ENCODE data around the gene TBC1D5. TPM values are rescaled to one million over a fixed set of nuclear protein-coding genes. Genes with fewer than 3 reads are reported as not detected.
A peak's percentile ranks its signal among the peaks of the same experiment; 100 is the strongest.

Gene TBC1D5
- total RNA-seq, 1 donor from 2014 or later, result 55.6 TPM

DNA sequence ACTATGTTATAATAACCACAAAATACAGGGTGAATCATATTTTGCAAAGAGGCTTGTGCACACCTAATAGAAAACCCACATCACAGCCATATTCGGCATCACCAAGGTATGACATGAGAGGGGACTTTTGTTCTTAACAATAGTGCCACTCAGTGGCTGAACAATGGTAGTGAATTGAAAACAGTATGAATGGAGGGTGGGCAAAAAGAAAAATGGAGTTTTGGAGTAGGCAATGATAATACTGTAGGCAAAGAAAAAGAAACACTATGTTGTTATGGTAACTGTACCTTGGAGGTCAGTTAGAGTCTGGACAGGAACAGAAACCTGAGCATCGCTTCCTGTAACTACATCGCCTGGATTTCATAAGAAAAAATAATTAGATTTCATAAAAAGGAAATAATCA is 509.0 kb downstream of the TBC1D5 start:
- Mint-ChIP-seq H3K36me3 (ENCODE audit: insufficient read depth) (no peaks in the 10 kb centered on the region), H3K9me3 (ENCODE audit: low read depth) (no peaks in the 10 kb centered on the region), H3K4me1 (ENCODE audit: low read depth) (peaks cover 7% of the 10 kb centered on the region), H3K27ac (no peak overlapping the region), H3K27me3 (no peaks in the 10 kb centered on the region), H3K4me3 (ENCODE audit: low read depth) (no peak overlapping the region)
- no peak for DNase-seq (ENCODE audit: low spot score, unreplicated experiment)
- TF ChIP-seq, protein P1, sequence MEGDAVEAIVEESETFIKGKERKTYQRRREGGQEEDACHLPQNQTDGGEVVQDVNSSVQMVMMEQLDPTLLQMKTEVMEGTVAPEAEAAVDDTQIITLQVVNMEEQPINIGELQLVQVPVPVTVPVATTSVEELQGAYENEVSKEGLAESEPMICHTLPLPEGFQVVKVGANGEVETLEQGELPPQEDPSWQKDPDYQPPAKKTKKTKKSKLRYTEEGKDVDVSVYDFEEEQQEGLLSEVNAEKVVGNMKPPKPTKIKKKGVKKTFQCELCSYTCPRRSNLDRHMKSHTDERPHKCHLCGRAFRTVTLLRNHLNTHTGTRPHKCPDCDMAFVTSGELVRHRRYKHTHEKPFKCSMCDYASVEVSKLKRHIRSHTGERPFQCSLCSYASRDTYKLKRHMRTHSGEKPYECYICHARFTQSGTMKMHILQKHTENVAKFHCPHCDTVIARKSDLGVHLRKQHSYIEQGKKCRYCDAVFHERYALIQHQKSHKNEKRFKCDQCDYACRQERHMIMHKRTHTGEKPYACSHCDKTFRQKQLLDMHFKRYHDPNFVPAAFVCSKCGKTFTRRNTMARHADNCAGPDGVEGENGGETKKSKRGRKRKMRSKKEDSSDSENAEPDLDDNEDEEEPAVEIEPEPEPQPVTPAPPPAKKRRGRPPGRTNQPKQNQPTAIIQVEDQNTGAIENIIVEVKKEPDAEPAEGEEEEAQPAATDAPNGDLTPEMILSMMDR (IDR thresholded peaks at IDR 0.05; ENCODE audit: unreplicated experiment), result peak; percentile 78

DNA sequence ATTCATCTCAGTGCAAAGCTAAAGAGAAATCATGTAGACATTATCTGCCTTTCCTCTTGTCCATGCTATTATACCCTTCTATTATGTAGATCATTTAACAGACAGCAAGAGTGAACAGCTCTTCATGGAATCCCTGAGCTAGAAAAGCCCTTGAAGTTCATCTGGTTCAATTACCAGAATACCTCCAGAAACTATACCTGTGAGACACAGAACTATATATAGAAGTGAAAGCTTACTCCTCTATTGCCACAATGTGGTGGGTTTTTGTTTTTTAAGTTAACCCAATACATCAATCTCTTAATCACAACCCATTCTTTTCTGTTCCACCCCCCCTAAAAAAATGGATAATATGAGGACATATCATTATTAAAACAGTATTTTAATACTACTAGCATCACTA is 510.0 kb downstream of the TBC1D5 start:
- H3K4me3 Mint-ChIP-seq (ENCODE audit: low read depth), result no peak overlapping the region
- TF ChIP-seq, protein P1 (IDR thresholded peaks at IDR 0.05; ENCODE audit: unreplicated experiment), result no peak
- DNase-seq (ENCODE audit: low spot score, unreplicated experiment), result no peak
- no peaks in the 10 kb centered on the region for H3K36me3 Mint-ChIP-seq (ENCODE audit: insufficient read depth)
- no peaks in the 10 kb centered on the region for H3K27me3 Mint-ChIP-seq
- H3K9me3 Mint-ChIP-seq (ENCODE audit: low read depth), result no peaks in the 10 kb centered on the region
- H3K4me1 Mint-ChIP-seq (ENCODE audit: low read depth), result peaks cover 7% of the 10 kb centered on the region
- no peak overlapping the region for H3K27ac Mint-ChIP-seq

DNA sequence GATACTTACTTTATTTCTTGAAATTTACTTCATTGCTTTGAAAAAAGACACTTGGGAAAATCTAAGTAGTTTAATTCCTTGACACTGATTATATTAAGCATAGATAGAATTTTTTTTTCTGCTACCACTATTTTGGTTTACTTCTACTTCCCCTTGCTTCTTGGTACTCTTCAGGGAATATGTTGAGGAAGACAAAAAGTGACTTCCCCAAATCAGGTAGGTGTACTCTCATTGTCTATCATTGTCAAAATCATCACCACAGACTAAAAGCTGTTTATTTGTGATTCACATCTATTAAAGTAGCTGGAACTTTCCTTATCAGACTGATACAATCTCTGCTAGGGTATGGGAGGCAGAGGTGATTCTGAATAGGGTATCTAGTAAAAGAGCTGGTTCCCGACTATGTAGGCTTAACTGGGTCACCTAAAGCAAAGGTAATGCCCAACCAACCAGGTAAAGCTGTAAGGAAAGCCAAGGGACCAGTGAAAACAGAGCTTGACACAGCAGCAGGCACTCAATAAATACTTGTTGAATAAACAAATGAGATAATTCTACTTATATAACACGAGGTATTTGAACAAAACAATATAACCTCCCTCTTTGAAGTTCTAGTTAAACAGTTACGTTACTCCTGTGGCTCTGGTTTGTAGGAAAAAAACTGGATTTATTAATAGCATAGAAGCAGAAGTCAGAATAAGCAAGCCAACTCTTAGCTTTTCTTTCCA is 510.7 kb downstream of the TBC1D5 start:
- H3K9me3 Mint-ChIP-seq (ENCODE audit: low read depth), result no peaks in the 10 kb centered on the region
- H3K27ac Mint-ChIP-seq, result no peak overlapping the region
- H3K36me3 Mint-ChIP-seq (ENCODE audit: insufficient read depth), result no peaks in the 10 kb centered on the region
- H3K4me3 Mint-ChIP-seq (ENCODE audit: low read depth), result no peak overlapping the region
- TF ChIP-seq, protein P1 (IDR thresholded peaks at IDR 0.05; ENCODE audit: unreplicated experiment), result no peak
- H3K27me3 Mint-ChIP-seq, result no peaks in the 10 kb centered on the region
- H3K4me1 Mint-ChIP-seq (ENCODE audit: low read depth), result peaks cover 7% of the 10 kb centered on the region
- DNase-seq (ENCODE audit: low spot score, unreplicated experiment), result no peak

DNA sequence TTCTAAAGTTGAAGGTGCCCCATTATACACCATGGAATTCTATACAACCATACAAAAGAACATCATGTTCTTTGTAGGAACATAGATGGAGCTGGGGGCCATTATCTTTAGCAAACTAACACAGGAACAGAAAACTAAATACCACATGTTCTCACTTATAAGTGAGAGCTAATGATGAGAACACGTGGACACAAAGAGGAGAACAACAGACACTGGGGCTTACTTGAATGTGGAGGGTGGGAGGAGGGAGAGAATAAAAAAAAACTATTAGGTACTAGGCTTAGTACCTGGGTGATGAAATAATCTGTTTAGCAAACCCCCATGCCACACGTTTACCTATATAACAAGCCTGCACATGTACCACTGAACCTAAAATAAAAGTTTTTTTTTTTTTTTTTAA is 515.0 kb downstream of the TBC1D5 start:
- no peak overlapping the region for H3K4me3 Mint-ChIP-seq (ENCODE audit: low read depth)
- no peaks in the 10 kb centered on the region for H3K27me3 Mint-ChIP-seq
- H3K27ac Mint-ChIP-seq, result no peak overlapping the region
- H3K9me3 Mint-ChIP-seq (ENCODE audit: low read depth), result peaks cover under 1% of the 10 kb centered on the region
- TF ChIP-seq, protein P1 (IDR thresholded peaks at IDR 0.05; ENCODE audit: unreplicated experiment), result no peak
- peaks cover 2% of the 10 kb centered on the region for H3K4me1 Mint-ChIP-seq (ENCODE audit: low read depth)
- H3K36me3 Mint-ChIP-seq (ENCODE audit: insufficient read depth), result no peaks in the 10 kb centered on the region
- no peak for DNase-seq (ENCODE audit: low spot score, unreplicated experiment)

DNA sequence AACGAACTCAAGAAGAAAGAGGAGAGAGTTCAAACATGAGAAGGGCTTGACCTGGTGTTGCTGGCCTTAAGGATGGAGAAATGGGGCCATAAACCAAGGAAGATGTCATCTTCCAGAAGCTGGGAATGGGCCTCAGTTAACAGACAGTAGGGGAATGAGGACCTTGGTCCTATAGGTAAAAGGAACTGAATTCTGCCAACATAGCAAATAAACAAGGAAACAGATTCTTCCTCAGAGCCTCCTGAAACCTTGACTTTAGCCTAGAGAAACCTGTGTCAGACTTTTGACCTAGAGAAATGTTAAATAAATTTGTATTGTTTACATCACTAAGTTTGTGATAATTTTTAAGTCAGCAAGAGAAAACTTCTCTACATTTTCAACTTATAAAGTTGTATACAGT is 520.9 kb downstream of the TBC1D5 start:
- DNase-seq (ENCODE audit: low spot score, unreplicated experiment), result no peak
- H3K27me3 Mint-ChIP-seq, result no peaks in the 10 kb centered on the region
- no peak overlapping the region for H3K27ac Mint-ChIP-seq
- peaks cover 13% of the 10 kb centered on the region for H3K36me3 Mint-ChIP-seq (ENCODE audit: insufficient read depth)
- TF ChIP-seq, protein P1 (IDR thresholded peaks at IDR 0.05; ENCODE audit: unreplicated experiment), result no peak
- peaks cover 21% of the 10 kb centered on the region for H3K9me3 Mint-ChIP-seq (ENCODE audit: low read depth)
- H3K4me1 Mint-ChIP-seq (ENCODE audit: low read depth), result no peaks in the 10 kb centered on the region
- no peak overlapping the region for H3K4me3 Mint-ChIP-seq (ENCODE audit: low read depth)
